ENCODE measurements around the gene PDK4.

- TF ChIP-seq, protein P1, sequence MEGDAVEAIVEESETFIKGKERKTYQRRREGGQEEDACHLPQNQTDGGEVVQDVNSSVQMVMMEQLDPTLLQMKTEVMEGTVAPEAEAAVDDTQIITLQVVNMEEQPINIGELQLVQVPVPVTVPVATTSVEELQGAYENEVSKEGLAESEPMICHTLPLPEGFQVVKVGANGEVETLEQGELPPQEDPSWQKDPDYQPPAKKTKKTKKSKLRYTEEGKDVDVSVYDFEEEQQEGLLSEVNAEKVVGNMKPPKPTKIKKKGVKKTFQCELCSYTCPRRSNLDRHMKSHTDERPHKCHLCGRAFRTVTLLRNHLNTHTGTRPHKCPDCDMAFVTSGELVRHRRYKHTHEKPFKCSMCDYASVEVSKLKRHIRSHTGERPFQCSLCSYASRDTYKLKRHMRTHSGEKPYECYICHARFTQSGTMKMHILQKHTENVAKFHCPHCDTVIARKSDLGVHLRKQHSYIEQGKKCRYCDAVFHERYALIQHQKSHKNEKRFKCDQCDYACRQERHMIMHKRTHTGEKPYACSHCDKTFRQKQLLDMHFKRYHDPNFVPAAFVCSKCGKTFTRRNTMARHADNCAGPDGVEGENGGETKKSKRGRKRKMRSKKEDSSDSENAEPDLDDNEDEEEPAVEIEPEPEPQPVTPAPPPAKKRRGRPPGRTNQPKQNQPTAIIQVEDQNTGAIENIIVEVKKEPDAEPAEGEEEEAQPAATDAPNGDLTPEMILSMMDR (conservative IDR thresholded peaks at IDR 0.05; ENCODE audit: low read depth, low read length) = no peak
- no peak for TF ChIP-seq EZH2 (IDR thresholded peaks at IDR 0.05; ENCODE audit: borderline replicate concordance, low read depth, low read length, poor library complexity, severe bottlenecking)
Measured at GRCh38 chr7:95547361-95548348, 48.7 kb downstream of the PDK4 start.

Measured in A673 (cell line).